ENCODE results near the gene MTAP. TPM values are rescaled to one million over a fixed set of nuclear protein-coding genes. Genes with fewer than 3 reads are reported as not detected.

Gene MTAP
- total RNA-seq, 1 donor = 30.4 TPM

GRCh38 chr9:21906881-21907280 is 104.4 kb downstream of the MTAP start:
- no peak overlapping the region for H3K4me3 ChIP-seq (ENCODE audit: insufficient read depth, low read length)
- TF ChIP-seq CTCF (IDR thresholded peaks at IDR 0.05; ENCODE audit: extremely low read depth, low read depth, low read length) = no peak
- H3K4me1 ChIP-seq (ENCODE audit: insufficient read depth, low read length) = peaks cover 26% of the 10 kb centered on the region
- no peaks in the 10 kb centered on the region for H3K79me2 ChIP-seq (ENCODE audit: insufficient read depth, low read length)
- no peak for DNase-seq (ENCODE audit: insufficient read length, low spot score, missing footprints)
- H3K36me3 ChIP-seq (ENCODE audit: insufficient read depth, low read length) = no peaks in the 10 kb centered on the region
- peak overlapping the region; percentile 23 for H3K27ac ChIP-seq (ENCODE audit: low read depth, low read length)
- H4K20me1 ChIP-seq (ENCODE audit: insufficient read depth, low read length) = no peaks in the 10 kb centered on the region
- no peak overlapping the region for H2AFZ ChIP-seq (ENCODE audit: low read length)
- H3K9me3 ChIP-seq (ENCODE audit: low read depth, low read length) = peaks cover 1% of the 10 kb centered on the region
- no peaks in the 10 kb centered on the region for H3K27me3 ChIP-seq (ENCODE audit: insufficient read depth, low read length)
- H3K4me2 ChIP-seq (ENCODE audit: insufficient read depth, low read length) = no peak overlapping the region

GRCh38 chr9:21919377-21920362 is 117.2 kb downstream of the MTAP start:
- Histone ChIP-seq H2AFZ (ENCODE audit: low read length) (peak overlapping the region; percentile 4), H4K20me1 (ENCODE audit: insufficient read depth, low read length) (no peaks in the 10 kb centered on the region), H3K4me2 (ENCODE audit: insufficient read depth, low read length) (peak overlapping the region; percentile 27), H3K9me3 (ENCODE audit: low read depth, low read length) (no peaks in the 10 kb centered on the region), H3K4me1 (ENCODE audit: insufficient read depth, low read length) (peaks cover 8% of the 10 kb centered on the region), H3K27ac (ENCODE audit: low read depth, low read length) (no peak overlapping the region), H3K4me3 (ENCODE audit: insufficient read depth, low read length) (no peak overlapping the region), H3K27me3 (ENCODE audit: insufficient read depth, low read length) (no peaks in the 10 kb centered on the region), H3K36me3 (ENCODE audit: insufficient read depth, low read length) (no peaks in the 10 kb centered on the region), H3K79me2 (ENCODE audit: insufficient read depth, low read length) (no peaks in the 10 kb centered on the region)
- DNase-seq (ENCODE audit: insufficient read length, low spot score, missing footprints) = no peak
- TF ChIP-seq CTCF (IDR thresholded peaks at IDR 0.05; ENCODE audit: extremely low read depth, low read depth, low read length) = no peak

- TF ChIP-seq CTCF (IDR thresholded peaks at IDR 0.05; ENCODE audit: extremely low read depth, low read depth, low read length) = no peak
- peaks cover 8% of the 10 kb centered on the region for H3K4me1 ChIP-seq (ENCODE audit: insufficient read depth, low read length)
- no peak overlapping the region for H3K4me2 ChIP-seq (ENCODE audit: insufficient read depth, low read length)
These were observed 121.3 kb downstream of the MTAP start for GRCh38 chr9:21923694-21924093.

GRCh38 chr9:21927752-21928151 is 125.3 kb downstream of the MTAP start:
- H4K20me1 ChIP-seq (ENCODE audit: insufficient read depth, low read length) = no peaks in the 10 kb centered on the region
- H3K79me2 ChIP-seq (ENCODE audit: insufficient read depth, low read length) = no peaks in the 10 kb centered on the region
- no peak for DNase-seq (ENCODE audit: insufficient read length, low spot score, missing footprints)
- TF ChIP-seq CTCF (IDR thresholded peaks at IDR 0.05; ENCODE audit: extremely low read depth, low read depth, low read length) = no peak
- no peak overlapping the region for H2AFZ ChIP-seq (ENCODE audit: low read length)
- H3K27me3 ChIP-seq (ENCODE audit: insufficient read depth, low read length) = no peaks in the 10 kb centered on the region
- H3K36me3 ChIP-seq (ENCODE audit: insufficient read depth, low read length) = no peaks in the 10 kb centered on the region
- H3K9me3 ChIP-seq (ENCODE audit: low read depth, low read length) = no peaks in the 10 kb centered on the region
- H3K4me3 ChIP-seq (ENCODE audit: insufficient read depth, low read length) = no peak overlapping the region
- H3K4me1 ChIP-seq (ENCODE audit: insufficient read depth, low read length) = peaks cover 7% of the 10 kb centered on the region
- no peak overlapping the region for H3K4me2 ChIP-seq (ENCODE audit: insufficient read depth, low read length)
- H3K27ac ChIP-seq (ENCODE audit: low read depth, low read length) = no peak overlapping the region

More at GRCh38 chr9:21923694-21924093, 121.3 kb downstream of the MTAP start:
- Histone ChIP-seq H3K36me3 (ENCODE audit: insufficient read depth, low read length) (no peaks in the 10 kb centered on the region), H3K4me3 (ENCODE audit: insufficient read depth, low read length) (no peak overlapping the region), H3K27ac (ENCODE audit: low read depth, low read length) (no peak overlapping the region), H4K20me1 (ENCODE audit: insufficient read depth, low read length) (no peaks in the 10 kb centered on the region), H3K79me2 (ENCODE audit: insufficient read depth, low read length) (no peaks in the 10 kb centered on the region), H2AFZ (ENCODE audit: low read length) (no peak overlapping the region), H3K27me3 (ENCODE audit: insufficient read depth, low read length) (no peaks in the 10 kb centered on the region), H3K9me3 (ENCODE audit: low read depth, low read length) (no peaks in the 10 kb centered on the region)
- no peak for DNase-seq (ENCODE audit: insufficient read length, low spot score, missing footprints)

All from osteoblast (primary cell).